ENCODE results near the gene SLC7A14.

DNA sequence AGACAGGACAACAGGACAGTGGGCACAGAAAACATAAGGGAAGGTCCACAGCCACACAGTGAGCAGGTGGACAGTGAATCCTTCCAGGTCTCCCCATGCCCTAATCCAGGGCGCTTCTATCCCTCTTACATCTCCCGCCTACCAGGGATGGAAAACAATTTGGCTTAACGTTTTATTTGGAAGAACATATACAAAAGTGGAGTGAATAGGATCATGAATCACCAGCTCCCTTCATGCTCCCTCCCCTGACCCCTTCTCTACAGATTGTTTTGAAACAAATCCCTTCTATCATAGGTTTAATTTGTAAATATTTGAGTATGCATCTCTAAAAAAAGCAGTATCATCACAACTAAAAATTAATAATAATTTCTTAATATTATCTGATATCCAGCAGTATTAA, 114.7 kb downstream of the SLC7A14 start:
- TF ChIP-seq CTCF (IDR thresholded peaks at IDR 0.05; ENCODE audit: insufficient read depth, low read length, poor library complexity, severe bottlenecking) (no peak), EZH2phosphoT487 (conservative IDR thresholded peaks at IDR 0.05; ENCODE audit: low read length) (no peak)
